ENCODE data around the gene NXNL2.

NXNL2 gene

GRCh38 chr9:88578121-88579049, 43.4 kb downstream of the NXNL2 start:
- peak; percentile 13 to 50 (median 44) for DNase-seq

DNA sequence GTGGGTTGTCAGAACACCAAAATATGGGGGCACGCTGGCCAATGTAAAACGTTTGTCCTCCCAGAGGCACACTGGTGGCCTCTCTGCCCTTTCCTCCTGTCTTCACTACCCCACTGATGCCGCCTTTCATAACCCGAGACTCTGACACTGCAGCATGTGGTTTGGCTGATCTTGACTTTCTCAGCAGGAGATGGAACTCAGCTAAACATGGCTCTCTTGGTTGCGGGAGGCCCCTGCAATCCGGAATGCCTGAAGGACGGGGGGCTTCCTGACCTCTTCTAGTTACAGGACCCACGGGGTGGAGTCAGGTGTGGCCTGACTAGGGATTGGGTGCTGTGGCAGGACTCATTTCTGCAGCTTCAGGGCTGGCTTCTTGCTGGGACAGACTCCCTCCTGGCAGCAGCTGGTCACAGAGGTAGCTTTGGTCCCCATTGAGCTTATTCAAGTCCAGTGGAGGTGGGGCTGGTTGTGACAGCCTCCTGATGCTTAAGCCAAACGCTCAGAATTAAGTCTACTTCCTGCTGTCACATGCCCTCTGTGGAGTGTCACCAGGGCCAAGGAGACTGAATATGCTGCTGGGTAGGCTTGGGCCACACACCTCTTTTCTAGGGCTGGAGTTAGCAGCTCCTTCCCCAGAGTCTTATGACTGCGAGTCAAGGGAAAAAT, 44.2 kb downstream of the NXNL2 start:
- no peak for DNase-seq

DNA sequence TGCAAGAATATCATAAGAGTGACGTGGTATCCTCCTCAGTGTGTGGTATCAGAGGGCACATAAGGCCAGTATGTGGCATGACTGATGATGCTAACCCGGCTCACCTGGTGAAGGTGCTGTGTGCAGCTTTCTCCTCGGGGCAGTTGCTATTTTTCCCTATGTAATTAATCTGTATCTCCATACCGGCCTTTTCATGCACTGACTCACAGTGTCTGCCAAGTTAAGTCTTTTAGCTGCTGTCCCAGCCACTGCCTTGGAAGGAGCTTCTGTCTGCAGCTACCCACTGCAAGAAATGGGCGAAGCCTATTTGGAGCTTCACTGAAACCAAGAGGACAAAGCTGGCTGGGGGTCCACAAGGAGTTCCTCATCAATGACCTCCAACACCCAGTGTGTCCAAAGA, 46.0 kb downstream of the NXNL2 start:
- no peak for DNase-seq

DNA sequence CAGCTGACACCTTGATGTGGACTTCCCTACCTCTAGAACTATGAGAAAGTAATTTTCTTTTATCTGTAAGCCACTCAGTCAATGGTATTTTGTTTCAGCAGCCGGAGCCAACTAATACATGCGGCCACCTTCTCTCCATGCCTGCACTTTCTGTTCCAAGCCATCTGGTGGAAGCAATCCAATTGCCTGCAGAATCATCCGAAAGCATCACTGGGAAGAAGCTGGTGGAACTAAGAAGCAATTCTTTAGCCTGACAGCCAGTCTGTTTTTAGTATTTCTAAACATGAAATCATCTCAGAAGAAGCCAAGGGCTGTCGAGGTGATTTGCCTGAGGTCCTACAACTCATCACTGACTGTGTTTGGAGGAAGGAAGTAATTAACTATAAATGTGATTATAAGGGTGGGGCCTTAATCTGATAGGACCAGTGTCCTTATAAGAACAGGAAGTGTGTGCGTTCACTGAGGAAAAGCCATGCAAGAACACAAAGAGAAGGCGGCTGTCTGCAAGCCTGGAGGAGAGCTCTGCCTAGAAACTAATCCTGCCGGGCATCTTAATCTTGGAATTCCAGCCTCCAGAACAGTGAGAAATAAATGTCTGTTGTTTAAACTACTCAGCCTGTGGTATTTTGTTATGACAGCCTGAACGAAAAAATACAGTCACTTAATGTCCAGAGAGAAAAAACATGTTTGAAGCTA, 49.1 kb downstream of the NXNL2 start:
- no peak for DNase-seq

GRCh38 chr9:88585426-88585825, 50.4 kb downstream of the NXNL2 start:
- DNase-seq: no peak

DNA sequence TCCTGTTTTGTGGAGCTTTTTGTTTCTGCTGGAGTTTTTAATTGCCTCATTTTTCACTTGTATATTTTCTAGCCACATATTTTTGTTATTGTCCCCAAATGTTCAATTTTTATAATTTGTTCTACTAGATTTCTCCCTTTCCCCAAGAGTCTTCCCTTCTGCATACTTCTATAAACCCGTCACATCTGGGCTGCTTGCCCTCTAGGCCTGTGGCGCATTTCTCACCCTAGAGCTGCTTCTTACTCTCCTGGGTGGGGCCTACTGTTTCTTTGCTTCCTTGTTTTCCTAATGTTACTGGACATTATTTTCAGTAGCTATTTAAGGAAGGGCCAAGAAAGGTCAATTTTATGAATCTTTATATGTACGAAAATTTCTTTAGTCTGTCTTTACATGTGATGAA, 51.5 kb downstream of the NXNL2 start:
- no peak for DNase-seq

DNA sequence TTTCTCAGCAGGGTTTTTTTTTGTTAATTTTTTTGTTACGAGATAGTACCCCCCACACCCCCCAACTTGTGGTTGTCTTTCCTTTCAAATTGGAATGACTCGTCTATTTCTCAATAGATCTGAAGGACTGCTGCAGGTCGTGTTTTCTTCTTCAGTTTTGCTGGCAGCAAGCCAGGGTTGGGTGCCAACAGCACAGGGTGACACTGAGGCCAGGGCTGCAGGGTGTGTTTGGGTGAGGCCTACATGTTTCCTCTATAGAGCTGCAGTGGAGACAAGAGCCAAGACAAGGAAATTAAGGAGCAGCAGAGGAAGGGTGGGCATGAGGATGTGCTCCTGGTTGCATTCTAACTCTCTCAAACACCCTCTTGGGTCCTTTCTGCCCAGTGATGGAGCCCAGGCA, 52.2 kb downstream of the NXNL2 start:
- DNase-seq: no peak

GRCh38 chr9:88587885-88588649, 53.1 kb downstream of the NXNL2 start:
- no peak for DNase-seq

DNA sequence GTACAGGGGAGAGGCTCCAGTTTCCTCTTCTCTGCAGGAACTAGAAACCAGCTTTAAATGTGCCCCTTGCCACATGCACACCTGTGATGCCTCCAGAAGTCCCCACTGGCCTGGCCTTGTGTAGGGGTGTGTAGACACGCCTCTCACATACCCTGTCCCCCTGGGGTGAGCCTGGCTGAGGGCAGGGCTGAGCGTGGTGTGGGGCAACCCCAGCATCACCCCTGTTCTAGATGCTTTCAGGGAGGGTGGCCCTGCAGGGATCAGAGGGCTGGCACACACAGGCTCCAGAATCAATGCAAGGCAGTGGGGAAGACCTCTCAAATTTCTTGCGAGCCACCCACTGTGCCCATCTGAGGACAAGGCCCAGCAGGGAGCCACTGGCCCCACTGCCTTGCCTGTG, 54.7 kb downstream of the NXNL2 start:
- no peak for DNase-seq

GRCh38 chr9:88590558-88591146, 55.7 kb downstream of the NXNL2 start:
- no peak for DNase-seq

- peak in 1 of 5 experiments; percentile 69 for DNase-seq
These were observed 58.7 kb downstream of the NXNL2 start for GRCh38 chr9:88593537-88594185.

Data from T-helper 2 cell (primary cell).